ENCODE data around the gene C19orf67. TPM values are rescaled to one million over a fixed set of nuclear protein-coding genes. Genes with fewer than 3 reads are reported as not detected.

Gene C19orf67
- total and polyA plus RNA-seq, 2 of the 13 experiments (the other 11 are each of a cell fraction or from before 2014, with no cell fraction given) = 0.11 to 0.32 TPM

DNA sequence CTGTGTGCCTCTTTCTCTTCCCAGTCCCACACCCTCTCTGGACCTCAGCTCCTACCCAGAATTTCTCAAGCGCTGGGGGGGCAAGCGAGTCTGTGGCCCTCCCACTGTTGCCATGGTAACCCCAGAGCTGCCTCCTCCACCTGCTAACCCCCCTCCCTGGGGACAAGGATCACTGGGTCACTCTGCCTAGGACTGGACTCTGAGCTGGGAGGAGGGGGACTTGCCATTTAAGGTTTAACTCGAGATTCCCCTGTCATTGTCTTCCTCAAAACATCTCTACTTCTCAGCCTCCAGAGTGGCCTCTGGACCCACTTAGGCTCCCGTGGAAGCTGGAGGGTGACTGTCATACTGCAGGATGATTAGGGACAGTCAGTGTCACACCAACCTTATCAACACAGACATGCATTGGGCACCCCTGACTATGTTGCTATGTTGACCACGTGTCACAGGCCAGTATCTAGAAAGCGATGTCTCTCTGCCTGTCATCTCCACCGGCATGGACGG lies 25.9 kb downstream of the C19orf67 start (continued):
- TF ChIP-seq YY1 (IDR thresholded peaks at IDR 0.05; ENCODE audit: insufficient read depth, insufficient replicate concordance, low read depth, low read length) (no peak), CCDC6 (CRISPR knock-in tag; IDR thresholded peaks at IDR 0.05) (no peak), FOXA3 (CRISPR knock-in tag; IDR thresholded peaks at IDR 0.05) (0 out of 2 replicates have a peak, but pooled peaks have one; percentile 20), HOXA7 (CRISPR knock-in tag; IDR thresholded peaks at IDR 0.05) (no peak), FOXJ3 (CRISPR knock-in tag; IDR thresholded peaks at IDR 0.05; ENCODE audit: borderline replicate concordance) (no peak), SMYD3 (CRISPR knock-in tag; IDR thresholded peaks at IDR 0.05) (no peak), ZNF841 (CRISPR knock-in tag; IDR thresholded peaks at IDR 0.05; ENCODE audit: borderline replicate concordance) (no peak), CBFB (CRISPR knock-in tag; IDR thresholded peaks at IDR 0.05) (no peak), ZBTB42 (CRISPR knock-in tag; IDR thresholded peaks at IDR 0.05) (no peak), SOX13 (IDR thresholded peaks at IDR 0.05) (no peak), SOX13 (CRISPR knock-in tag; conservative IDR thresholded peaks at IDR 0.05 in 1 of 2, IDR thresholded peaks at IDR 0.05 in 1 of 2) (peak in 1 of 2 experiments; percentile 70; a peak in 2 of 4 replicates)
- TF ChIP-seq, protein P1, sequence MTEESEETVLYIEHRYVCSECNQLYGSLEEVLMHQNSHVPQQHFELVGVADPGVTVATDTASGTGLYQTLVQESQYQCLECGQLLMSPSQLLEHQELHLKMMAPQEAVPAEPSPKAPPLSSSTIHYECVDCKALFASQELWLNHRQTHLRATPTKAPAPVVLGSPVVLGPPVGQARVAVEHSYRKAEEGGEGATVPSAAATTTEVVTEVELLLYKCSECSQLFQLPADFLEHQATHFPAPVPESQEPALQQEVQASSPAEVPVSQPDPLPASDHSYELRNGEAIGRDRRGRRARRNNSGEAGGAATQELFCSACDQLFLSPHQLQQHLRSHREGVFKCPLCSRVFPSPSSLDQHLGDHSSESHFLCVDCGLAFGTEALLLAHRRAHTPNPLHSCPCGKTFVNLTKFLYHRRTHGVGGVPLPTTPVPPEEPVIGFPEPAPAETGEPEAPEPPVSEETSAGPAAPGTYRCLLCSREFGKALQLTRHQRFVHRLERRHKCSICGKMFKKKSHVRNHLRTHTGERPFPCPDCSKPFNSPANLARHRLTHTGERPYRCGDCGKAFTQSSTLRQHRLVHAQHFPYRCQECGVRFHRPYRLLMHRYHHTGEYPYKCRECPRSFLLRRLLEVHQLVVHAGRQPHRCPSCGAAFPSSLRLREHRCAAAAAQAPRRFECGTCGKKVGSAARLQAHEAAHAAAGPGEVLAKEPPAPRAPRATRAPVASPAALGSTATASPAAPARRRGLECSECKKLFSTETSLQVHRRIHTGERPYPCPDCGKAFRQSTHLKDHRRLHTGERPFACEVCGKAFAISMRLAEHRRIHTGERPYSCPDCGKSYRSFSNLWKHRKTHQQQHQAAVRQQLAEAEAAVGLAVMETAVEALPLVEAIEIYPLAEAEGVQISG (CRISPR knock-in tag; IDR thresholded peaks at IDR 0.05) = peak; percentile 51
- TF ChIP-seq, protein P2, sequence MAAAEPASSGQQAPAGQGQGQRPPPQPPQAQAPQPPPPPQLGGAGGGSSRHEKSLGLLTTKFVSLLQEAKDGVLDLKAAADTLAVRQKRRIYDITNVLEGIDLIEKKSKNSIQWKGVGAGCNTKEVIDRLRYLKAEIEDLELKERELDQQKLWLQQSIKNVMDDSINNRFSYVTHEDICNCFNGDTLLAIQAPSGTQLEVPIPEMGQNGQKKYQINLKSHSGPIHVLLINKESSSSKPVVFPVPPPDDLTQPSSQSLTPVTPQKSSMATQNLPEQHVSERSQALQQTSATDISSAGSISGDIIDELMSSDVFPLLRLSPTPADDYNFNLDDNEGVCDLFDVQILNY (CRISPR knock-in tag; conservative IDR thresholded peaks at IDR 0.05) = no peak
- TF ChIP-seq, protein P3, sequence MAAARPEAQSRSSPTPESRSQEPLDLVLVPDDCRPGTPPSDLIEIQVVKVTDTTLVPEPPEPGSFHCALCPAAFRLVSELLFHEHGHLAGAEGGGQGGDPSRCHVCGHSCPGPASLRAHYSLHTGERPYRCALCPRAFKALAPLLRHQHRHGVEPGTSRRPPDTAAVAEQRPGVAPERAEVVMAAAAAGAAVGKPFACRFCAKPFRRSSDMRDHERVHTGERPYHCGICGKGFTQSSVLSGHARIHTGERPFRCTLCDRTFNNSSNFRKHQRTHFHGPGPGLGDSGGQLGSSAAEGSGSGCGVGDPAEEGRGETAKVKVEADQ (CRISPR knock-in tag; IDR thresholded peaks at IDR 0.05; ENCODE audit: borderline replicate concordance) = no peak
- TF ChIP-seq, protein P4, sequence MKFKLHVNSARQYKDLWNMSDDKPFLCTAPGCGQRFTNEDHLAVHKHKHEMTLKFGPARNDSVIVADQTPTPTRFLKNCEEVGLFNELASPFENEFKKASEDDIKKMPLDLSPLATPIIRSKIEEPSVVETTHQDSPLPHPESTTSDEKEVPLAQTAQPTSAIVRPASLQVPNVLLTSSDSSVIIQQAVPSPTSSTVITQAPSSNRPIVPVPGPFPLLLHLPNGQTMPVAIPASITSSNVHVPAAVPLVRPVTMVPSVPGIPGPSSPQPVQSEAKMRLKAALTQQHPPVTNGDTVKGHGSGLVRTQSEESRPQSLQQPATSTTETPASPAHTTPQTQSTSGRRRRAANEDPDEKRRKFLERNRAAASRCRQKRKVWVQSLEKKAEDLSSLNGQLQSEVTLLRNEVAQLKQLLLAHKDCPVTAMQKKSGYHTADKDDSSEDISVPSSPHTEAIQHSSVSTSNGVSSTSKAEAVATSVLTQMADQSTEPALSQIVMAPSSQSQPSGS (CRISPR knock-in tag; IDR thresholded peaks at IDR 0.05) = peak; percentile 43; the same call in 1 of the 2 replicates
- TF ChIP-seq, protein P5, sequence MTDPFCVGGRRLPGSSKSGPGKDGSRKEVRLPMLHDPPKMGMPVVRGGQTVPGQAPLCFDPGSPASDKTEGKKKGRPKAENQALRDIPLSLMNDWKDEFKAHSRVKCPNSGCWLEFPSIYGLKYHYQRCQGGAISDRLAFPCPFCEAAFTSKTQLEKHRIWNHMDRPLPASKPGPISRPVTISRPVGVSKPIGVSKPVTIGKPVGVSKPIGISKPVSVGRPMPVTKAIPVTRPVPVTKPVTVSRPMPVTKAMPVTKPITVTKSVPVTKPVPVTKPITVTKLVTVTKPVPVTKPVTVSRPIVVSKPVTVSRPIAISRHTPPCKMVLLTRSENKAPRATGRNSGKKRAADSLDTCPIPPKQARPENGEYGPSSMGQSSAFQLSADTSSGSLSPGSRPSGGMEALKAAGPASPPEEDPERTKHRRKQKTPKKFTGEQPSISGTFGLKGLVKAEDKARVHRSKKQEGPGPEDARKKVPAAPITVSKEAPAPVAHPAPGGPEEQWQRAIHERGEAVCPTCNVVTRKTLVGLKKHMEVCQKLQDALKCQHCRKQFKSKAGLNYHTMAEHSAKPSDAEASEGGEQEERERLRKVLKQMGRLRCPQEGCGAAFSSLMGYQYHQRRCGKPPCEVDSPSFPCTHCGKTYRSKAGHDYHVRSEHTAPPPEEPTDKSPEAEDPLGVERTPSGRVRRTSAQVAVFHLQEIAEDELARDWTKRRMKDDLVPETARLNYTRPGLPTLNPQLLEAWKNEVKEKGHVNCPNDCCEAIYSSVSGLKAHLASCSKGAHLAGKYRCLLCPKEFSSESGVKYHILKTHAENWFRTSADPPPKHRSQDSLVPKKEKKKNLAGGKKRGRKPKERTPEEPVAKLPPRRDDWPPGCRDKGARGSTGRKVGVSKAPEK (CRISPR knock-in tag; IDR thresholded peaks at IDR 0.05; ENCODE audit: borderline replicate concordance) = no peak
- TF ChIP-seq, protein P6, sequence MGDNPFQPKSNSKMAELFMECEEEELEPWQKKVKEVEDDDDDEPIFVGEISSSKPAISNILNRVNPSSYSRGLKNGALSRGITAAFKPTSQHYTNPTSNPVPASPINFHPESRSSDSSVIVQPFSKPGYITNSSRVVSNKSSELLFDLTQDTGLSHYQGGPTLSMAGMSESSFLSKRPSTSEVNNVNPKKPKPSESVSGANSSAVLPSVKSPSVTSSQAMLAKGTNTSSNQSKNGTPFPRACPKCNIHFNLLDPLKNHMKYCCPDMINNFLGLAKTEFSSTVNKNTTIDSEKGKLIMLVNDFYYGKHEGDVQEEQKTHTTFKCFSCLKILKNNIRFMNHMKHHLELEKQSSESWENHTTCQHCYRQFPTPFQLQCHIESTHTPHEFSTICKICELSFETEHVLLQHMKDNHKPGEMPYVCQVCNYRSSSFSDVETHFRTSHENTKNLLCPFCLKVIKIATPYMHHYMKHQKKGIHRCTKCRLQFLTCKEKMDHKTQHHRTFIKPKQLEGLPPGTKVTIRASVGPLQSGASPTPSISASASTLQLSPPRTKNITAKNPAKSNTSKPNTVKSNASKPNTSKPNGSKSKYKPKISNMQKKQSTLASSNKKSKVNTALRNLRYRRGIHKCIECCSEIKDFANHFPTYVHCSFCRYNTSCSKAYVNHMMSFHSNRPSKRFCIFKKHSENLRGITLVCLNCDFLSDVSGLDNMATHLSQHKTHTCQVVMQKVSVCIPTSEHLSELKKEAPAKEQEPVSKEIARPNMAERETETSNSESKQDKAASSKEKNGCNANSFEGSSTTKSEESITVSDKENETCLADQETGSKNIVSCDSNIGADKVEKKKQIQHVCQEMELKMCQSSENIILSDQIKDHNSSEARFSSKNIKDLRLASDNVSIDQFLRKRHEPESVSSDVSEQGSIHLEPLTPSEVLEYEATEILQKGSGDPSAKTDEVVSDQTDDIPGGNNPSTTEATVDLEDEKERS (CRISPR knock-in tag; IDR thresholded peaks at IDR 0.05) = no peak
